Measurements from ENCODE around the gene CTXND2. TPM values are rescaled to one million over a fixed set of nuclear protein-coding genes. Genes with fewer than 3 reads are reported as not detected.

Gene CTXND2
- total and polyA plus RNA-seq, 2 of the 8 experiments (the other 6 are each of a cell fraction or from before 2014, with no cell fraction given), result not detected

DNA sequence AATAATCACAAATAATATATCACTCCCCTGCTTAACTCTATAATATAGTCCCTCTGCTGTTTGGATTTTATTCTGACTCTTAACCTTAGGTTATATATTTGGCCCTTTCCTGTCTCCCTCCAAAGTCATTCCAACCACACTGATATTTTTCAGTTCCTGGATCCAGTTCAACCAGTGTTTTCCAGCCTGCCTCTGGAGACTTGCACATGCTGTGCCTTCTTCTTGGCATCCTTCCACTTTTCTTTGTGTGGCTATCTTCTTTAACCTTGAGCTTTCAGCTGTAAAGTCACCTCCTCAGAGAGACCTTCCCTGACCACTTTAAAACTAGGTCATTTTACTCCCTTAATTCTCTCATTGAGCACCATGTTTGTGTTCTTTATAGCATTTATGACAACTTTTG, 68.3 kb downstream of the CTXND2 start:
- H3K36me3 ChIP-seq (ENCODE audit: control insufficient read depth in 2 of 4, insufficient read depth in 4 of 4, low read length in 3 of 4), result peaks cover 13 to 71% (median 44%) of the 10 kb centered on the region in 4 experiments; a peak in 7 of 8 replicates
- H2BK5ac ChIP-seq (ENCODE audit: low read depth, low read length), result no peak overlapping the region
- no peak overlapping the region for H2AK5ac ChIP-seq (ENCODE audit: low read depth, low read length)
- H3K79me1 ChIP-seq (ENCODE audit: low read depth, low read length), result no peaks in the 10 kb centered on the region
- CTCF ChIA-PET (ENCODE audit: partially characterized antibody), result interaction anchor here (0.6 to 2.2 kb wide), 4 partner anchors 16 to 337 kb away, joined by 3 to 12 read pairs (median 3); no protein-coding TSS in a partner anchor
- H3K9ac ChIP-seq (replicated peaks in 1 of 4; ENCODE audit: extremely low read depth in 1 of 4, low read depth in 3 of 4, low read length in 3 of 4), result no peak overlapping the region
- peaks cover 0 to 2% of the 10 kb centered on the region in 2 experiments for H4K20me1 ChIP-seq (replicated peaks in 1 of 2; ENCODE audit: control insufficient read depth in 1 of 2, insufficient read depth in 2 of 2, low read length in 2 of 2)
- H3K27ac ChIP-seq (ENCODE audit: low read depth, low read length), result no peak overlapping the region
- H4K8ac ChIP-seq (ENCODE audit: extremely low read depth, insufficient read depth, low read length), result no peak overlapping the region
- no peaks in the 10 kb centered on the region for H3K23me2 ChIP-seq (ENCODE audit: low read depth, low read length)
- no peak for DNase-seq (ENCODE audit: low read depth in 1 of 2, low spot score in 2 of 2)
- H3K27me3 ChIP-seq (replicated peaks in 1 of 4; ENCODE audit: control insufficient read depth in 3 of 4, extremely low read depth in 1 of 4, insufficient read depth in 3 of 4, low read length in 3 of 4), result no peaks in the 10 kb centered on the region
- H3K4ac ChIP-seq (replicated peaks; ENCODE audit: insufficient read length, low read depth, low read length), result no peak overlapping the region
- no peak overlapping the region for H2BK12ac ChIP-seq (ENCODE audit: low read depth, low read length)
- no peak overlapping the region for H3K18ac ChIP-seq (ENCODE audit: extremely low read depth, low read length)
- no peak overlapping the region for H2AFZ ChIP-seq (ENCODE audit: low read length)
- FAIRE-seq, result no peak
- no peak overlapping the region for H2BK15ac ChIP-seq (ENCODE audit: low read length)
- no peak overlapping the region for H3K4me2 ChIP-seq (ENCODE audit: insufficient read depth in 1 of 2, low read depth in 2 of 2, low read length in 2 of 2)
- H3K4me3 ChIP-seq (ENCODE audit: extremely low read depth in 1 of 4, insufficient read depth in 2 of 4, low read depth in 3 of 4, low read length in 4 of 4), result no peak overlapping the region
- H3K14ac ChIP-seq (ENCODE audit: insufficient read length), result no peak overlapping the region
- H3K23ac ChIP-seq (ENCODE audit: insufficient read length), result no peak overlapping the region
- H2BK20ac ChIP-seq (ENCODE audit: low read length), result no peak overlapping the region
- no peaks in the 10 kb centered on the region for H3K9me3 ChIP-seq (ENCODE audit: insufficient read depth in 2 of 2, low read depth in 1 of 2, low read length in 1 of 2)
- no peaks in the 10 kb centered on the region for H3K79me2 ChIP-seq (ENCODE audit: control insufficient read depth in 1 of 2, insufficient read depth in 2 of 2, low read length in 2 of 2)
- no peak overlapping the region for H3K56ac ChIP-seq (replicated peaks; ENCODE audit: insufficient read length, low read depth, low read length)
- H4K91ac ChIP-seq (replicated peaks; ENCODE audit: insufficient read length, low read length), result no peak overlapping the region
- no peak overlapping the region for H2BK120ac ChIP-seq (replicated peaks; ENCODE audit: low read depth, low read length)
- POLR2A ChIA-PET (ENCODE audit: partially characterized antibody), result interaction anchor here (0.6 to 14.5 kb wide), 4 partner anchors 8 to 384 kb away, joined by 3 to 126 read pairs (median 10); partner anchors contain the start of gene ANXA9
- H4K5ac ChIP-seq (ENCODE audit: insufficient read length, low read depth, low read length), result no peak overlapping the region
- H3K4me1 ChIP-seq (replicated peaks in 1 of 4; ENCODE audit: control insufficient read depth in 3 of 4, insufficient read depth in 4 of 4, low read length in 3 of 4), result no peaks in the 10 kb centered on the region
- no peak for TF ChIP-seq FOSL1 (IDR thresholded peaks at IDR 0.05; ENCODE audit: insufficient read depth, low read depth, low read length)
- TF ChIP-seq TEAD4 (IDR thresholded peaks at IDR 0.05; ENCODE audit: low read depth, low read length), result no peak
- TF ChIP-seq SP4 (IDR thresholded peaks at IDR 0.05; ENCODE audit: low read length), result no peak
- no peak for TF ChIP-seq NANOG (IDR thresholded peaks at IDR 0.05; ENCODE audit: insufficient read depth, low read depth, low read length, poor library complexity, severe bottlenecking)
- TF ChIP-seq SIRT6 (IDR thresholded peaks at IDR 0.05; ENCODE audit: low read length), result no peak
- no peak for TF ChIP-seq GTF2F1 (IDR thresholded peaks at IDR 0.05; ENCODE audit: borderline replicate concordance, low read depth, low read length)
- no peak for TF ChIP-seq EGR1 (IDR thresholded peaks at IDR 0.05; ENCODE audit: borderline replicate concordance, low read depth, low read length)
- TF ChIP-seq CTBP2 (IDR thresholded peaks at IDR 0.05; ENCODE audit: borderline replicate concordance, insufficient read depth, insufficient read length, low read length), result no peak
- TF ChIP-seq KDM5A (IDR thresholded peaks at IDR 0.05; ENCODE audit: low read length), result no peak
- no peak for TF ChIP-seq SP1 (IDR thresholded peaks at IDR 0.05; ENCODE audit: low read depth, low read length)
- no peak for TF ChIP-seq RXRA (IDR thresholded peaks at IDR 0.05; ENCODE audit: insufficient read depth, low read depth, low read length)
- no peak for TF ChIP-seq PHF8 (conservative IDR thresholded peaks at IDR 0.05; ENCODE audit: low read depth, low read length)
- TF ChIP-seq RBBP5 (IDR thresholded peaks at IDR 0.05; ENCODE audit: borderline replicate concordance, low read depth, low read length), result no peak
- no peak for TF ChIP-seq HDAC6 (IDR thresholded peaks at IDR 0.05; ENCODE audit: low read depth, low read length)
- no peak for TF ChIP-seq SP2 (IDR thresholded peaks at IDR 0.05; ENCODE audit: low read length)
- TF ChIP-seq CEBPB (IDR thresholded peaks at IDR 0.05; ENCODE audit: low read depth, low read length), result no peak
- TF ChIP-seq JUN (IDR thresholded peaks at IDR 0.05; ENCODE audit: low read depth, low read length), result no peak

Measured in H1 (cell line).